T-helper 17 cell (primary cell): Measurements from ENCODE around the gene CEP170. TPM values are rescaled to one million over a fixed set of nuclear protein-coding genes. Genes with fewer than 3 reads are reported as not detected.

Source experiments
- ATAC-seq: fragments of 150-1000 bp; cut with Tn5 transposase; 2 replicates; pipeline ENCODE4 v1.10.0; 2021; ENCODE audit warnings: mild to moderate bottlenecking, moderate library complexity
- DNase-seq, 3 donors: peaks; one replicate each; pipeline versions ENCODE4 v3.0.0 to v3.0.0-alpha.2; 2020 to 2021
- H3K9me3 ChIP-seq: one replicate; pipeline ENCODE4 v1.7.0; 2013; ENCODE audit warnings: low read length, mild to moderate bottlenecking; ENCODE audit not compliant: control insufficient read depth, poor library complexity, severe bottlenecking
- H3K27ac Mint-ChIP-seq: one replicate; pipeline ENCODE4 v1.8.0; 2022; ENCODE audit warnings: mild to moderate bottlenecking, moderate library complexity, mixed read lengths
- H3K27me3 Mint-ChIP-seq: one replicate; pipeline ENCODE4 v1.8.0; 2022; ENCODE audit warnings: mixed read lengths
- H3K36me3 Mint-ChIP-seq: one replicate; pipeline ENCODE4 v1.8.0; 2022; ENCODE audit warnings: low read depth, mixed read lengths
- H3K4me1 Mint-ChIP-seq: one replicate; pipeline ENCODE4 v1.8.0; 2022; ENCODE audit warnings: mild to moderate bottlenecking, mixed read lengths
- H3K4me3 Mint-ChIP-seq: one replicate; pipeline ENCODE4 v1.8.0; 2022; ENCODE audit warnings: mild to moderate bottlenecking, moderate library complexity, mixed read lengths
- total RNA-seq, 4 donors: library from RNA in 2 of 4; stranded (reverse) in 2 of 4; gene quantifications; one replicate each; pipeline ENCODE4 v1.2.3 and lab custom pipeline; 2022 to 2026

CEP170 gene
- total RNA-seq, 2 donors from 2014 or later = 26.0 to 26.5 TPM

DNA sequence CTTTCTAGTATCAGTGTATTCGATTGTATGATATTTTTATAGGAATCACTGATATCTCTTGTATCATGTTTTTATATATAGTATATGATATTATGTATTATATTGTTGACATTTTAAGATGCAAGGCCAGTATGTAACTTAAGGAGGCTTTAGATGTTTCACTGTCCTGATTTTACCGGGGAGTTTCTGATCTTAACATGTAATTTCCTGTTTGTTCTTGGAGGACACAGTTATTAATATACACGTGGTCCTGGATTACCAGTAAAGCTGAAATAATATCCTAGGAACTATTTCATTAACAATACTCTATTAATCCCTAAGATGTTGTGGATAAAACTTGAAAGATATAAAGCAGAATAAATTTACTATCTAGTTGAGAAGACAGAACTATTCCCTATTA is 20.2 kb upstream of the CEP170 start:
- Mint-ChIP-seq H3K36me3 (peaks cover 7% of the 10 kb centered on the region), H3K27ac (no peak overlapping the region), H3K4me1 (peaks cover 2% of the 10 kb centered on the region), H3K27me3 (no peaks in the 10 kb centered on the region), H3K4me3 (no peak overlapping the region)
- ATAC-seq (no peak), DNase-seq (no peak)
- H3K9me3 ChIP-seq = no peaks in the 10 kb centered on the region

DNA sequence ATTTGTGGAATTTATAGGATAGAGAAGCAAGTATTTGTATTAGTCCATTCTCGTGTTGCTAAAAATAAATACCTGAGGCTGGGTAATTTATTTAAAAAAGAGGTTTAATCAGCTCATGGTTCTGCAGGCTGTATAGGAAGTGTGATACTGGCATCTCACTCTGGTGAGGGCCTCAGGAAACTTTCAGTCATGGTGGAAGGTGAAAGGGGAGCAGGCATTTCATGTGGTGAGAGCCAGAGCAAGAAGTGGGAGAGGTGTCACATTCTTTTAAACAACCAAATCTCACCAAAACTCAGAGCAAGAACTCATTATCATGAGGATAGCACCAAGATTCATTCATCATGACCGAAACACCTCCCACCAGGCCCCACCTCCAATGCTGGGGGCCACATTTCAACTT is 18.9 kb upstream of the CEP170 start:
- Mint-ChIP-seq H3K4me3 (no peak overlapping the region), H3K4me1 (peaks cover 5% of the 10 kb centered on the region), H3K27ac (no peak overlapping the region), H3K36me3 (peaks cover 7% of the 10 kb centered on the region), H3K27me3 (no peaks in the 10 kb centered on the region)
- ATAC-seq (no peak), DNase-seq (no peak)
- H3K9me3 ChIP-seq = no peaks in the 10 kb centered on the region

DNA sequence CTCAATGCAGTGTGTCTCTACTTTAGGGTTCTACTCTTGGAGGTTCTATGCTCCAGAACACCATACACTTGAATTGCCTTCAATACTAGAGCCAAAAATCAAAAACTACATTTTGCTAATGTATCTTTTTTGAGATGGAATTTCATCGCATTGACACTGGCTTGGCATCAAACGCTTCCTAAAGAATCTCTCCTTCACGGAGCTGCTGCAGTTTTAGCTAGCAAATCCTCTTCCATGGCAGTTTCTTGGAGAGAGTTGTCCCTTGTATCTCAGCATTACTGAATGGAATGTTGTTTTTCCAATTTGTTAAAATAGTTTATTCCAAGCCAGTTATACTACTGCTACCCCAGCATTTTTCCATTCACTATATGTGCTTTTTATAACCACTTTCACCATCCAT is 18.4 kb upstream of the CEP170 start:
- H3K9me3 ChIP-seq = no peaks in the 10 kb centered on the region
- H3K27me3 Mint-ChIP-seq = no peaks in the 10 kb centered on the region
- DNase-seq (no peak), ATAC-seq (no peak)
- H3K4me3 Mint-ChIP-seq = no peak overlapping the region
- H3K4me1 Mint-ChIP-seq = peaks cover 8% of the 10 kb centered on the region
- H3K27ac Mint-ChIP-seq = no peak overlapping the region
- H3K36me3 Mint-ChIP-seq = peaks cover 7% of the 10 kb centered on the region

DNA sequence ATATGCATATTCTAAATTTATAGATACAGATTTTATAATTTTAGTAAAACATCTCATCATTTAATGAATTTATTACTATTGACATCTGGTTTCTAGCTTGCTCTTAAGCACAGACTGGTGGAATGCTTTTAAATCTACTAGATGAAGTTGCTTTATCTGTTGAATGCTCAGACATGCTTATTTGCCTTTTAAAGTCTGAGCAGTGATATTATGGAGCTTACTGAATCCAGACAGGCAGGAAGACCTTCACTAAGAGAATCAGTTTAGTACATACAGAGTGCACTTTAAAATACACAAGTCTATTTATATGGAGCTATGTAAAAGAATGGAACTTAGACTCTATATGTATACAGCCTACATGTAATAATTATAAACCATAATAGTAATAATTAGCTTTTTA is 17.3 kb upstream of the CEP170 start:
- H3K9me3 ChIP-seq = no peaks in the 10 kb centered on the region
- no peak overlapping the region for H3K27ac Mint-ChIP-seq
- H3K4me3 Mint-ChIP-seq = no peak overlapping the region
- ATAC-seq = no peak
- peaks cover 7% of the 10 kb centered on the region for H3K36me3 Mint-ChIP-seq
- H3K4me1 Mint-ChIP-seq = peaks cover 8% of the 10 kb centered on the region
- no peak for DNase-seq
- H3K27me3 Mint-ChIP-seq = no peaks in the 10 kb centered on the region

DNA sequence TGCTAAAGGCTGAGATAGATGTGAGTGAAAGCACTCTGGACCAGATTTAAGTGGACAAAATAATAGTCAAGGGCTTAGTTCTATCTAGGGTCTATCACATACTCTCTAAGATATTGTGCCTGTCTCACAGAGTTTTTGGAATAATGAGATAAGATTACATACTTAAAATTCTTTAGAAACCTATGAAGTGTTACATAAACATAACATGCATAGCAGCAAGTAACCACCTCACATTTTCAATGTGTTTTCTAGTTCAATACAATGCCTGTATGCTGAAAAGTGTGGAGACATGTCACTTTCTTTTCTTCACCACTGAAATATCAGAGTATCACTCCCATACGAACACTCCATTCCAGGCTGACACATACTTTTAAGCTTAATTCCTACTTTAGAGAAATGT is 16.9 kb upstream of the CEP170 start:
- Mint-ChIP-seq H3K4me1 (peaks cover 8% of the 10 kb centered on the region), H3K4me3 (no peak overlapping the region), H3K36me3 (peaks cover 7% of the 10 kb centered on the region), H3K27ac (no peak overlapping the region), H3K27me3 (no peaks in the 10 kb centered on the region)
- no peak for DNase-seq
- no peak for ATAC-seq
- no peaks in the 10 kb centered on the region for H3K9me3 ChIP-seq

DNA sequence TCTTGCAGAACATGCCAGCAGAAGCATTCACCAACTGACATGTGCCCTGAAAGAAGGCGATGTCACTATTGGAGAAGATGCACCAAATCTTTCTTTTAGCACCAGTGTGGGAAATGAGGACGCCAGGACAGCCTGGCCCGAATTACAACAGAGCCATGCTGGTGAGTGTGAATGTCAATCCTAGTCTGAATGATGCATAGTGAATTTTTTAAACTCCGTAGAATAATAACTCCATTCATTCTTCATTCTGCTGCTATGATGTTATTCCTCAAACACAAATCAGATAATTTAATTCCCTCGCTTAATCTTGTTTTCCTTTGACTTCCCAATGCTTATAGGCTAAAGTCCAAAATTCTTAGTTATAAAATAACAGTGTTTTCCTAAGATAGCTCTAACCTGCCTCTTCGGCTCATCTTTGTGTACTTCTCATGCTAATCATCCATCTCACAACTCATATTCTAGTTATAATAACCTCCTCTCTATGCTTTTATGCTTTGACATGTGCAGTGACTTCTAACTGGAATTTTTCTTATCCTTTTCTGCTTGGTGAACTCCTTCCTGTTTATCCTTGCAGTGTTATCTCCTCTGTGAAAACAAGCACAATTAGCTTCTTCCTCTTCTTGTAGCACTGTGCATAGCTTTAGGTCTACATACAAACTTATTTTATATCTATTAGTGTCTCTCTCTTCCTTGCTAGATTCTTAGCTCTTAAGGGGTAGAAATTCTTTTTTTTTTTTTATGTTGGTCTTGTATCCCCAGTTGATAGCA is 15.2 kb upstream of the CEP170 start:
- no peak overlapping the region for H3K4me3 Mint-ChIP-seq
- H3K36me3 Mint-ChIP-seq = peaks cover 7% of the 10 kb centered on the region
- no peak for DNase-seq
- no peak for ATAC-seq
- H3K4me1 Mint-ChIP-seq = peaks cover 8% of the 10 kb centered on the region
- H3K9me3 ChIP-seq = no peaks in the 10 kb centered on the region
- peak overlapping the region; percentile 39 for H3K27ac Mint-ChIP-seq
- H3K27me3 Mint-ChIP-seq = no peaks in the 10 kb centered on the region

DNA sequence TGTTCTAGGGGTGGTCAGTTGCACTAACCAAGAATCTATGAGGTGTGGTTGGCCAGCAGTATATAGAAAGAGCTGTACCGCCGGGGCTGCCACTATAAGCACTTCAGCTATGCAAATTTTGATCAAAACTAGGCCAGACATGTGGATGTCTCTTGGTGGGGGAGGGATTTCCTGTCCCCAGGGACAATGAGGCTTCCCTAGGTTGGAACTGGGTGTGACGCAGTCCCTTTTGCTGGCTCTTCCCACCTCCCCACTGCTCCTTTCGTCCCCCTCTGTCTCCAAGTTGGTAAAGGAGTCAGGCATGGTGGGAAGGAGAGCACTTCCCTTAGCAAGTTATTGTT is 14.3 kb upstream of the CEP170 start:
- H3K9me3 ChIP-seq = no peaks in the 10 kb centered on the region
- no peaks in the 10 kb centered on the region for H3K27me3 Mint-ChIP-seq
- ATAC-seq = no peak
- no peak overlapping the region for H3K4me3 Mint-ChIP-seq
- H3K27ac Mint-ChIP-seq = no peak overlapping the region
- H3K4me1 Mint-ChIP-seq = peaks cover 12% of the 10 kb centered on the region
- no peak for DNase-seq
- H3K36me3 Mint-ChIP-seq = peaks cover 2% of the 10 kb centered on the region

DNA sequence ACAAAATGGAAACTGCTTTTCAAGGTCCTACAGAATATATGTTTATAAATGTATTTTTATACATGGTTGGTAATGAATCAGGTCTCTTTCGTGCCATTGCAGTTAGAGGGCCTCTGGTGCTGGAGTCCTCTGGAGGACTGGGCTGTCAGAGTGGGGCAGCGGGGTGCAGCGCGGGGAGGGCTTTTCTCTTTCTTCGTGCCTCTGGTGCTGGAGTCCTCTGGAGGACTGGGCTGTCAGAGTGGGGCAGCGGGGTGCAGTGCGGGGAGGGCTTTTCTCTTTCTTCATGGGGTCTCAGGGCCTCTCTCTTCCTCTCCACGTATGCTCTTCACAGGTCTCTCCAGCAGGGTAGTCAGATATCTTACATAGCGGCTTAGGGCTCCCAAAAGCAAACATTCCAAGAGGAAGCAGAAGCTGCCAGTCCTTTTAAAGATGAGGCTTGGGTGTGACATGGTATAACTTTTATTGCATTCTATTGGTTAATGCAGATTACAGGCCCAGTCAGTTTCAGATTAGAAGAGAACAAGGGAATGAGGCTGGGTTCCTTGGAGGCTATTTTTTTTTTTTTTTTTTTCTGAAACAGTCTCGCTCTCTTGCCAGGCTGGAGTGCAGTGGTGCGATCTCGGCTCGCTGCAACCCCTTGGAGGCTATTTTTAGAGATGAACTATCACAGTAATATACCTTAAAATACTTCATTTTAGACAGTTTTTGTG is 13.8 kb upstream of the CEP170 start:
- H3K36me3 Mint-ChIP-seq = peaks cover 2% of the 10 kb centered on the region
- H3K27ac Mint-ChIP-seq = no peak overlapping the region
- no peak overlapping the region for H3K4me3 Mint-ChIP-seq
- no peak for DNase-seq
- ATAC-seq = no peak
- no peaks in the 10 kb centered on the region for H3K27me3 Mint-ChIP-seq
- H3K9me3 ChIP-seq = no peaks in the 10 kb centered on the region
- H3K4me1 Mint-ChIP-seq = peaks cover 13% of the 10 kb centered on the region

DNA sequence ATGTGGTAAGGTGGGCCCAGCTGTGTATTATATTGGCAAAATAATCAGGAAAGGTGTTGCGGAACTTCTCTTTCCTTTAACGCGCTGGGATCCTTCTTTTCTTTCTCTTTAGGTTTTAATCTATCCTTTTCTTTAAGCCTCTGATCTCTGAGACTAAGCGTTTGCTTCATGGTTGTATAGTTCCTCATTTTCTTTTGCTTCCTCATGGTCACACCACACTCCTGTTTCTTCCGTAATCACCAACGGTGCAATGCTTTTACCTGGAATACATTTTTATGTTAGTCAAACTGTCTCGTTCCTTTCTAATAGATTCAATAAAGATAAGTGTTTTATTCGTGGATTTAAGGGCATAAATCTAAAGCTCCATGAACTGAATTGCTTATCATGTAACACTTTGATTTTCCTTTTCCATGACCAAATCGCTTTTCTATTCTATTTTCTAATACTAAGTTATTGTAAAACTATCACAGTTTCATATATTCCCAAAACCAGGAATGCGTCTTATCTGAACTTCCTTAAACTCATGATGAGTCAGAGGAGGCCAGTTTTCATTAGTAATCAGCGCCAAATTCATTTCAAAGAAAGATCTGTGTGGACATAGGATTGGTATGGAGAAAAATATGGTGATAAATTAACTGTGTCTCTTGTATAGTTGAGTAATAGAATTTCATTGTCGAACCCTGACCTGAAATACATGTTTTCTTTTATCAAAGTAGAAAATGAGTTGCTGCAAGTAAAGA is 13.0 kb upstream of the CEP170 start:
- DNase-seq (no peak), ATAC-seq (no peak)
- no peak overlapping the region for H3K4me3 Mint-ChIP-seq
- no peaks in the 10 kb centered on the region for H3K9me3 ChIP-seq
- peaks cover 2% of the 10 kb centered on the region for H3K36me3 Mint-ChIP-seq
- peak overlapping the region; percentile 24 for H3K27ac Mint-ChIP-seq
- peaks cover 13% of the 10 kb centered on the region for H3K4me1 Mint-ChIP-seq
- no peaks in the 10 kb centered on the region for H3K27me3 Mint-ChIP-seq

DNA sequence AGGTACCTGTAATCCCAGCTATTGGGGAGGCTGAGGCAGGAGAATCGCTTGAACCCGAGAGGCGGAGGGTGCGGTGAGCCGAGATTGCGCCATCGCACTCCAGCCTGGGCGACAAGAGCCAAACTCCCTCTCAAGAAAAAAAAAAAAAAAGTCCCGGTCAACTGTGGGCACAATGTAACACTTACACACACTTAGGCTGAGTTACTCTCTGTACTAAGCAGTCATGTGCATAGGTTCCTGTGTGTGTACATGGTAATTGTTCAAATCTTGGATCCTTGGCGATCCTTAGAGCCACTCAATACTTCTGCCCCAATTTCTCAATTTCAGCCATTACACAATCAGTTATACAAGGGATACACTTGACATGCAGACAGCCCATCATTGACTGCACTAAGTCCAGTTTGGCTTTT is 12.4 kb upstream of the CEP170 start:
- no peak overlapping the region for H3K4me3 Mint-ChIP-seq
- peaks cover 2% of the 10 kb centered on the region for H3K36me3 Mint-ChIP-seq
- no peaks in the 10 kb centered on the region for H3K27me3 Mint-ChIP-seq
- H3K9me3 ChIP-seq = no peaks in the 10 kb centered on the region
- peaks cover 13% of the 10 kb centered on the region for H3K4me1 Mint-ChIP-seq
- ATAC-seq = no peak
- DNase-seq = no peak
- H3K27ac Mint-ChIP-seq = no peak overlapping the region

DNA sequence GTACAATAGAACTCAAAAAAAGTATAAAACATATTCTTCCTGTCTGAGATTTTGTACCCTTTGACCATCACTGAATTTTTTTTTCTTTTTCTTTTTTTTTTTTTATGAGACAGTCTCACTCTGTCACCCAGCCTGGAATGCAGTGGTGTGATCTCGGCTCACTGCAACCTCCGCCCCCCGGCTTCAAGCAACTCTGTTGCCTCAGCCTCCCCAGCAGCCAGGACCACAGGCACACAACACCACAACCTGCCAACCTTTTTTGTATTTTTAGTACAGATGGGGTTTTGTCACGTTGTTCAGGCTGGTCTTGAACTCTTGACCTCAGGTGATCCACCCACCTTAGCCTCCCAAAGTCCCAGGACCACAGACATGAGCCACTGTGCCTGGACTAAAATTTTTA is 11.2 kb upstream of the CEP170 start:
- Mint-ChIP-seq H3K36me3 (peaks cover 2% of the 10 kb centered on the region), H3K27me3 (no peaks in the 10 kb centered on the region)
- ATAC-seq = no peak

DNA sequence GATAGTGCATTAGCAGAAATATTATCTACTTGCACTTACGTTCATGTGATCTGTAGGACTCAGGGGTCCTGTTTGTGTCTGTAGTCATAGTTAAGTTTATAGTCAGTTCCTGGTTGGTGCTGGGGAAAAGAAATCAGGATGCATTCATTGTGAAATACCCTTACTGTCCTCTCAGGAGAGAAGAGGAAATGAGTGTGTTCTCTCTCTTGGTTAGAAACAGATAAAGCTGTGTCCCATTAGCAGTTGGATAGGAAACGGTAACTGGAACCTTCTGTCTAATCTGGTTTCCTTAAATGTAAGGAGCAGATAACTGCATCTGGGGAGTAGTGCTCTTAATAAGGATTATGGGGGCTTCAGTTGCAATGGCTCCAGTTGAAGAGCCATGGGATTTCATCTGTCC is 9.6 kb upstream of the CEP170 start:
- DNase-seq (no peak), ATAC-seq (no peak)
- Mint-ChIP-seq H3K4me1 (peaks cover 13% of the 10 kb centered on the region), H3K27ac (no peak overlapping the region), H3K27me3 (no peaks in the 10 kb centered on the region), H3K36me3 (no peaks in the 10 kb centered on the region), H3K4me3 (no peak overlapping the region)
- no peaks in the 10 kb centered on the region for H3K9me3 ChIP-seq

More for the DNA sequence above, 11.2 kb upstream of the CEP170 start:
- DNase-seq = no peak
- H3K4me3 Mint-ChIP-seq = no peak overlapping the region
- peaks cover 14% of the 10 kb centered on the region for H3K4me1 Mint-ChIP-seq
- H3K27ac Mint-ChIP-seq = no peak overlapping the region
- H3K9me3 ChIP-seq = no peaks in the 10 kb centered on the region

DNA sequence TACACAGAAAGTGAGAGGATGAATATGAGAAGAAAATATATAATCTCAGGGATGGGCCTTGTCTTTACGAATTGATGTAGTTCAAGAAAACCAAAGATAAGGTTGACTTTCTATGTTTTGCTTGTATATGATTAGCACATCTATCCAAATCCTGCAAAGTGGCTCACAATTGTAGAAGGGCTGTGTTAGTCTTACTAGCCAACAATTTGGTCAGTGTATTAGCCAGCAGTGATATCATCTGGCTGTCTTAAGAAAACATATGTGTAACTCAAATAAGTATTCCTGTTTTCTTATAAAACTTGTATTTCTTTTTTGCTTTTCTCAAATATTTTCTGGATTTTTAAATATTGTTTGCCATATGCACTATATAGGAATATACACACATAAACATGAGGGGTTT is 6.3 kb upstream of the CEP170 start:
- Mint-ChIP-seq H3K4me1 (peaks cover 9% of the 10 kb centered on the region), H3K27ac (no peak overlapping the region), H3K4me3 (no peak overlapping the region), H3K36me3 (no peaks in the 10 kb centered on the region), H3K27me3 (no peaks in the 10 kb centered on the region)
- DNase-seq (no peak), ATAC-seq (no peak)
- H3K9me3 ChIP-seq = no peaks in the 10 kb centered on the region
